Activated B cell treated with CpG ODN at 0.5 μM for 24 hours (primary cell): ENCODE measurements around the gene TRAPPC3. TPM values are rescaled to one million over a fixed set of nuclear protein-coding genes. Genes with fewer than 3 reads are reported as not detected.

Experiments
- ATAC-seq: fragments of 200-7000 bp; cut with Tn5 transposase; one replicate; pipeline ENCODE4 v1.10.0; 2021; ENCODE audit warnings: low read depth, mild to moderate bottlenecking, moderate library complexity
- CTCF ChIA-PET: fragments of 350-600 bp; sonication (Branson Sonifier 250); formaldehyde crosslinking; loops from one replicate; lab custom pipeline; 2021; ENCODE audit warnings: antibody characterized with exemption; lab: Charles Lee
- POLR2A ChIA-PET: fragments of 350-600 bp; sonication (Branson Sonifier 250); formaldehyde crosslinking; loops from one replicate; lab custom pipeline; 2021; ENCODE audit warnings: antibody characterized with exemption; lab: Charles Lee
- DNase-seq: peaks from one replicate; pipeline ENCODE4 v3.0.0; 2022
- H3K27ac Mint-ChIP-seq: one replicate; pipeline ENCODE4 v1.8.0; 2020; ENCODE audit warnings: mixed read lengths
- H3K27me3 Mint-ChIP-seq: one replicate; pipeline ENCODE4 v1.8.0; 2021; ENCODE audit warnings: mixed read lengths
- H3K36me3 Mint-ChIP-seq: one replicate; pipeline ENCODE4 v1.8.0; 2021; ENCODE audit warnings: low read depth, mixed read lengths
- H3K4me1 Mint-ChIP-seq: one replicate; pipeline ENCODE4 v1.8.0; 2021; ENCODE audit warnings: mixed read lengths
- H3K4me3 Mint-ChIP-seq: one replicate; pipeline ENCODE4 v1.8.0; 2020; ENCODE audit warnings: mild to moderate bottlenecking, mixed read lengths
- H3K9me3 Mint-ChIP-seq: one replicate; pipeline ENCODE4 v1.8.0; 2020; ENCODE audit warnings: mixed read lengths
- intact Hi-C: fragments of 100-400 bp; cut with micrococcal nuclease; formaldehyde crosslinking; loops from one replicate; pipeline ENCODE4 v1.15.1; 2024
- total RNA-seq: library from RNA; stranded (reverse); gene quantifications from 2 replicates; pipeline ENCODE4 v1.2.3, GENCODE V29; 2022
- TF ChIP-seq, protein P1 (sequence below): fragments of 200-600 bp; IDR thresholded peaks from one replicate; pipeline ENCODE4 v1.8.0; 2022; ENCODE audit warnings: antibody characterized with exemption, mild to moderate bottlenecking

The TRAPPC3 gene
- total RNA-seq, 1 donor from 2014 or later: 48.5 TPM

DNA sequence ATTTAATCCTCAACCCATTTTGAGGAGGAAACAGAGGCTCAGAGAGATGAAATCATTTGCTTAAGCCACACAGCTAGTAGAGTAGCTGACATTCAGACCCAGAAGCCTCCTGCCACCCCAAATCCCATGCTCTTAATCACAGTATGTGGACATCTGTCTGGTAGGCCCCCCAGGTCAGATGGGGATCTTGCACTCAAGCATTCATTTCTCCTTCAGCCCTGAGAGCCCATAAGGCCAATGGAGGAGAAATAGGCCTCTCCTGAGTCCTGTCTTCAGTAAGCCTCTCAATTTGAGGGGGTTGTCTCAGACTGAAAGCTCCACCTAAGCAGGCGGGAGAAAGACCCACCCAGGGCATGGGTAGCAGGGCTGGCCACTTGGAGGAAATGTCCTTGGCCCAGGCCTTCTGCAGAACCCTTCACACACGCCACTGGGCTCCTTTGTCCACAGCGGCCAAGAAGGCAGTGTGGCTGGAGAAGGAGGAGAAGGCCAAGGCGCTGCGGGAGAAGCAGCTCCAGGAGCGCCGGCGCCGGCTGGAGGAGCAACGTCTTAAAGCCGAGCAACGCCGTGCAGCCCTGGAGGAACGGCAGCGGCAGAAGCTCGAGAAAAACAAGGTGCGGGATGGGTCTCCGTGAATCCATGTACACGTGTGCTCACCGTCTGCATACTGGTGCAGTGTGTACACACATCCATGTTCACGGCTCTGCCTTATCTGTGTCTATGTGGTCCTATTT, 22.9 kb upstream of the TRAPPC3 start:
- peaks cover 68% of the 10 kb centered on the region for H3K36me3 Mint-ChIP-seq
- ChIA-PET POLR2A (no interaction called here), CTCF (no interaction called here)
- DNase-seq (no peak), ATAC-seq (no peak)
- H3K27ac Mint-ChIP-seq: no peak overlapping the region
- no peaks in the 10 kb centered on the region for H3K27me3 Mint-ChIP-seq
- peaks cover 13% of the 10 kb centered on the region for H3K4me1 Mint-ChIP-seq
- TF ChIP-seq, protein P1, sequence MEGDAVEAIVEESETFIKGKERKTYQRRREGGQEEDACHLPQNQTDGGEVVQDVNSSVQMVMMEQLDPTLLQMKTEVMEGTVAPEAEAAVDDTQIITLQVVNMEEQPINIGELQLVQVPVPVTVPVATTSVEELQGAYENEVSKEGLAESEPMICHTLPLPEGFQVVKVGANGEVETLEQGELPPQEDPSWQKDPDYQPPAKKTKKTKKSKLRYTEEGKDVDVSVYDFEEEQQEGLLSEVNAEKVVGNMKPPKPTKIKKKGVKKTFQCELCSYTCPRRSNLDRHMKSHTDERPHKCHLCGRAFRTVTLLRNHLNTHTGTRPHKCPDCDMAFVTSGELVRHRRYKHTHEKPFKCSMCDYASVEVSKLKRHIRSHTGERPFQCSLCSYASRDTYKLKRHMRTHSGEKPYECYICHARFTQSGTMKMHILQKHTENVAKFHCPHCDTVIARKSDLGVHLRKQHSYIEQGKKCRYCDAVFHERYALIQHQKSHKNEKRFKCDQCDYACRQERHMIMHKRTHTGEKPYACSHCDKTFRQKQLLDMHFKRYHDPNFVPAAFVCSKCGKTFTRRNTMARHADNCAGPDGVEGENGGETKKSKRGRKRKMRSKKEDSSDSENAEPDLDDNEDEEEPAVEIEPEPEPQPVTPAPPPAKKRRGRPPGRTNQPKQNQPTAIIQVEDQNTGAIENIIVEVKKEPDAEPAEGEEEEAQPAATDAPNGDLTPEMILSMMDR: no peak
- intact Hi-C loops: no loop called here
- no peak overlapping the region for H3K4me3 Mint-ChIP-seq
- no peaks in the 10 kb centered on the region for H3K9me3 Mint-ChIP-seq

DNA sequence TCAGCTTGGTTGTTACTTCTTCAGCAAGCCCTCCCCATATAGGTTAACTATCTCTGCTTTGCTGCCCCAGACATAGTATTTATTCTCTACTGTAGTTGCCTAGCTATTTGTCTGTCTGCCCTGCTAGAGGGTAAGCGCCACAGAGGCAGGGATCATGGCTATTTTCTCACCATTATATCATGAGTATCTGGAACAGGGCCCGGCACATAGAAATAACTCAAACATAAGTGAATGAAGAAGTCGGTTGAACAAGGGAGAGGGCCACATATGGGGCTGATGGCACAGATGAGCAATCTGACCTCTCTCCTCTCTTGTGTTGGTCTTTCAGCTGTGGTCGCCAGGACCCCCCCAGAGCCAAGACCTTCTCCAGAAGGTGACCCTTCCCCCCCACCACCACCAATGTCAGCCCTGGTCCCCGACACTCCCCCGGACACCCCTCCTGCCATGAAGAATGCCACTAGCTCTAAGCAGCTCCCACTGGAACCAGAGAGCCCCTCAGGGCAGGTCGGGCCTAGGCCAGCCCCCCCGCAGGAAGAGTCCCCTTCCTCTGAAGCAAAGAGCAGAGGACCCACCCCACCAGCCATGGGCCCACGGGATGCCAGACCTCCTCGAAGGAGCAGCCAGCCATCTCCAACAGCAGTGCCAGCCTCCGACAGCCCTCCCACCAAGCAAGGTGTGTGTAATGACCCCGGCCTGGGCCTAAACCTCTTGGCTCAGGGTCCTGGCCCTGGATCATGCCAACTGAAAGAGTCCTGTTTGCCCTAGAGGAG, 21.5 kb upstream of the TRAPPC3 start:
- H3K27me3 Mint-ChIP-seq: no peaks in the 10 kb centered on the region
- CTCF ChIA-PET: interaction anchor here (0.9 kb wide), 1 partner anchor 21 kb away, joined by 6 read pairs; the partner anchor contains the start of gene TRAPPC3
- ATAC-seq (no peak), DNase-seq (no peak)
- H3K36me3 Mint-ChIP-seq: peaks cover 65% of the 10 kb centered on the region
- H3K27ac Mint-ChIP-seq: no peak overlapping the region
- peaks cover 13% of the 10 kb centered on the region for H3K4me1 Mint-ChIP-seq
- intact Hi-C loops: no loop called here
- TF ChIP-seq, protein P1: no peak
- POLR2A ChIA-PET: interaction anchor here (0.6 kb wide), 1 partner anchor 35 kb away, joined by 8 read pairs; no protein-coding TSS in a partner anchor
- no peak overlapping the region for H3K4me3 Mint-ChIP-seq
- H3K9me3 Mint-ChIP-seq: no peaks in the 10 kb centered on the region

GRCh38 chr1:36168514-36168913, 19.2 kb upstream of the TRAPPC3 start:
- H3K36me3 Mint-ChIP-seq: peaks cover 49% of the 10 kb centered on the region
- H3K4me3 Mint-ChIP-seq: no peak overlapping the region
- H3K4me1 Mint-ChIP-seq: peaks cover 9% of the 10 kb centered on the region
- ChIA-PET CTCF (interaction anchor here (1.0 kb wide), 1 partner anchor 12 kb away, joined by 4 read pairs; the partner anchor contains the start of gene MAP7D1), POLR2A (no interaction called here)
- no peak overlapping the region for H3K27ac Mint-ChIP-seq
- H3K27me3 Mint-ChIP-seq: no peaks in the 10 kb centered on the region
- no peak for ATAC-seq
- H3K9me3 Mint-ChIP-seq: no peaks in the 10 kb centered on the region
- TF ChIP-seq, protein P1: no peak
- DNase-seq: no peak
- intact Hi-C loops: no loop called here

DNA sequence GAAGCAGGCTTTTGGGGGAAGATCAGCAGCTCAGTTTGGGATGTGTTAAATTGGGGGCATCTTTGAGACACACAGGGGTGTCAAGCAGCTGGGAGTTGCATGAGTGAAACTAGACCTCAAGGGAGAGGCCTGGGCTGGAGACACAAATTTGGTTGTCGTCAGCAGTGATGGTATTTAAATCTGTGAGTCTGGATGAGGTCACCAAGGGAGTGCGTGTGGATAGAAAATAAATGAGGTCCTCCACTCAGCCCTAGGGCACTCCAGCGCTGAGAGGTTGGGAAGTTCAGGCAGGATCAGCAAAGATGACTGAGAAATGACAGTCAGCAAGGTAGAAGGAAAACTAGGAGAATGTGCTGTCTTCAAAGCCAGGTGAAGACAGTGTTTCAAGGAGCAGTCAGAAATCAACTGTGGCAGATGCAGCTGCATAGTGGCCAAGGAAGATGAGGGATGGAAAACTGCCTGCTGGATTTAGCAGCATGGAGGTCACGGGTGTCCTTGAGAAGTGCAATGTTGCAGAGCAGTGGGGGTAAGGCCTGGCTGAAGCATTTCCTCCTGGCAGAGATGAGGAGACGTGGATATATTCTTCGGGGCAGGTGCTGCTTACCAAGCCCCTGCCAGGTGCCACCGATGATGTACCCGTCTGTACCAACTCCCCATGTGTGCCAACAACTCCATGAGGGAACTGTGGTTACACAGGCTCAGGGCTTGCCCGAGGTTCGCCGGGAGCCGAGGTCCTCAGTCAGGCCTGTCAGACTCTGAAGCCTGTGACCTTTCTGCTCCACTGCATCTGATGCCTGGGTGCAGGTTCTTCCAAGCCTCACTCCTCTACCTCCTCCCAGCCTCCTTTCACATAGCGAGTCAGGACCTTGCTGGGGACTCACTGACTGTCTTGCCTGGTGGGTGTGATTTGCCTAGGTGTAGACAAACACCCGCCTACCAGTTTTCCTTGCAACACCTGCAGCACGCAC, 17.9 kb upstream of the TRAPPC3 start:
- POLR2A ChIA-PET: no interaction called here
- H3K36me3 Mint-ChIP-seq: peaks cover 36% of the 10 kb centered on the region
- H3K27me3 Mint-ChIP-seq: no peaks in the 10 kb centered on the region
- TF ChIP-seq, protein P1: no peak
- no peak overlapping the region for H3K4me3 Mint-ChIP-seq
- no peak for DNase-seq
- H3K9me3 Mint-ChIP-seq: no peaks in the 10 kb centered on the region
- intact Hi-C loops: no loop called here
- H3K27ac Mint-ChIP-seq: no peak overlapping the region
- CTCF ChIA-PET: interaction anchor here (1.2 to 1.3 kb wide), 2 partner anchors 18 to 21 kb away, joined by 4 read pairs; partner anchors contain the start of gene TRAPPC3
- ATAC-seq: no peak
- H3K4me1 Mint-ChIP-seq: peaks cover 19% of the 10 kb centered on the region
